GM12892 (cell line): Measurements from ENCODE around the gene KIF17.

Experiments
- POLR2A ChIP-seq: IDR thresholded peaks from 2 replicates; pipeline ENCODE4 v1.6.1; 2011; ENCODE audit warnings: low read depth, low read length, control low read depth
- POLR2AphosphoS5 ChIP-seq: IDR thresholded peaks from 2 replicates; pipeline ENCODE4 v1.6.1; 2011; ENCODE audit warnings: low read depth, low read length, control low read depth
- TAF1 ChIP-seq: IDR thresholded peaks from 2 replicates; pipeline ENCODE4 v1.6.1; 2011; ENCODE audit warnings: low read depth, mild to moderate bottlenecking, control low read depth, low read length, borderline replicate concordance

DNA sequence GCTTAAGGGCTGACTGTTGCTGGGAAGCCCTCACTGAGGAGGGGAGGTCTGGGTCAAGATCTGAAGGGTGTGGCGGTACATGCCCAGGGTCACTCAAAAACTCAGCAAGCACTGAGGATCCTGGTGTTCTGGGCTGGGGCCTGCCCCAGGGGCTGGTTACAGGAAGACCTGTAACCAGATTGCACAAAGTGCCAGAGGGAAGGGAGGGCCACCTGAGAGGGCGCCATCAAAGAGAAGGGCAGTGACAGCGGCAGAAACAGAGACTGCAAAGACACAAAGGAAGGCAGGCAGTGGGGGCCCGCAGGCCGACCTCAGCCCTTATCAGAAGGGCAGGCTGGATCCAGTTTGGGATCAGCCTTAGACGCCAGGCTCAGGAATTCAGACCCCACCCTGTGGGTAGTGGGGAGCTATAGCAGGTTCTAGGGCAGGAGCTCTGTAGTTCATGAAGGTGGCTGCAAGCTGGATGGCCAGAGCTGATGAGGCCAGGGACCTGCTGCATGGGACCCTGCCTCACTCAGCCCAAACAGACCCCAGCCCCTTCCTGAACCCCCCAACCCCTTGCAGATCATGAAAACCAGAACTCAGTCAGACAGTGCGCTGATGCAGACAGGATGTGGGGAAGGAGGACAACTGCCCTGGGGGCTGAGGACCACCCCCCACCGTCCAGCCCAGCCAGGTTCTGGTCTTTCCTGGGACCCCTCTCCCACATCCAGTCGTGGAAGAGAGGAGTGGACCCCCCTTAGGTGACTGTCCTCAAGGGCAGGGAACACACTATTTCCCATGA lies 10.8 kb upstream of the KIF17 start:
- TF ChIP-seq POLR2AphosphoS5 (no peak), POLR2A (no peak), TAF1 (no peak)
